Thyroid gland (tissue), 4 donors: ENCODE results near the gene AMACR. TPM values are rescaled to one million over a fixed set of nuclear protein-coding genes. Genes with fewer than 3 reads are reported as not detected.

Experiments
- DNase-seq, 2 donors: peaks; one replicate each; pipeline ENCODE4 v3.0.0-alpha.2; 2019
- H3K27ac ChIP-seq, 3 donors: fragments of 200-600 bp; sonication (generic); 1 replicate in 2 of 3; 2 replicates in 1 of 3; pipeline ENCODE4 v1.5.1; 2016 to 2019; ENCODE audit warnings: mild to moderate bottlenecking in 1 of 3, moderate library complexity in 1 of 3
- H3K27me3 ChIP-seq: fragments of 200-600 bp; sonication (generic); one replicate; pipeline ENCODE4 v1.5.1; 2019
- H3K36me3 ChIP-seq, 2 donors: fragments of 200-600 bp; sonication (generic); one replicate each; pipeline ENCODE4 v1.5.1; 2016 to 2019
- H3K4me1 ChIP-seq, 2 donors: fragments of 200-600 bp; sonication (generic); one replicate each; pipeline ENCODE4 v1.5.1; 2017 to 2019
- H3K4me3 ChIP-seq, 3 donors: fragments of 200-600 bp; sonication (generic); replicated peaks in 1 of 3; 1 replicate in 2 of 3; 2 replicates in 1 of 3; pipeline ENCODE4 v1.5.1; 2016; ENCODE audit warnings: mild to moderate bottlenecking in 1 of 3
- H3K9me3 ChIP-seq: fragments of 200-600 bp; sonication (generic); one replicate; pipeline ENCODE4 v1.5.1; 2017
- CTCF ChIP-seq, 6 experiments: fragments of 200-600 bp in 3 of 6; fragments of 450-650 bp in 3 of 6; sonication (generic) in 3 of 6; IDR thresholded peaks; one replicate each; pipeline ENCODE4 v1.5.1; 2016 to 2019; ENCODE audit warnings: antibody characterized with exemption in 6 of 6, mild to moderate bottlenecking in 2 of 6, inconsistent platforms in 1 of 6, moderate library complexity in 1 of 6
- POLR2A ChIP-seq, 2 donors: fragments of 450-650 bp; IDR thresholded peaks; one replicate each; pipeline ENCODE4 v1.6.1; 2017; ENCODE audit warnings: antibody characterized with exemption in 2 of 2, mild to moderate bottlenecking in 2 of 2, moderate library complexity in 1 of 2
- WGBS, 2 donors: methylation state at CpG; one replicate each; pipeline ENCODE4 v1.1.5; 2017; 5-methylcytosine and 5-hydroxymethylcytosine counted together
- intact Hi-C: fragments of 100-400 bp; cut with DNase I; formaldehyde crosslinking; loops from one replicate; pipeline ENCODE4 v1.15.1; 2023
- small RNA-seq: library from RNA; depleted of rRNA; stranded (forward); fragments of <200 nt; gene quantifications from one replicate; pipeline ENCODE3, GENCODE V24; 2016
- total RNA-seq, 4 donors: library from RNA; depleted of rRNA; stranded (reverse); fragments of >200 nt; gene quantifications; one replicate each; pipeline ENCODE4 v1.2.3, GENCODE V29; 2016

Gene AMACR
- total RNA-seq, 4 donors from 2014 or later, result 10.6 to 17.9 (median 13.5) TPM

GRCh38 chr5:33937017-33937706, 70.7 kb downstream of the AMACR start:
- no peak overlapping the region for H3K4me3 ChIP-seq
- no peak overlapping the region for H3K27ac ChIP-seq
- intact Hi-C loops, result loop anchor here (10.0 kb wide), 1 partner anchor 502 kb away; no protein-coding TSS in a partner anchor
- TF ChIP-seq POLR2A (IDR thresholded peaks at IDR 0.05) (no peak), CTCF (IDR thresholded peaks at IDR 0.05) (no peak)
- DNase-seq, result no peak
- no peaks in the 10 kb centered on the region for H3K36me3 ChIP-seq
- peaks cover 0 to 12% of the 10 kb centered on the region in 2 donors for H3K4me1 ChIP-seq
- no peaks in the 10 kb centered on the region for H3K9me3 ChIP-seq
- peaks cover 18% of the 10 kb centered on the region for H3K27me3 ChIP-seq
- 25 to 30% methylated on average over 10 to 34 of the region's 54 CpGs for WGBS, 2 donors

GRCh38 chr5:33936381-33937016, 71.4 kb downstream of the AMACR start, which contains the start of gene RXFP3:
RXFP3 (plus strand) TSS chr5:33936386; CDS start chr5:33936741, 355 bp downstream.
- Histone ChIP-seq H3K4me3 (no peak within 1 kb of the TSS), H3K9me3 (no peaks in the 10 kb centered on the region), H3K27me3 (peaks cover 18% of the 10 kb centered on the region), H3K4me1 (peaks cover 0 to 12% of the 10 kb centered on the region in 2 donors), H3K27ac (no peak within 1 kb of the TSS), H3K36me3 (no peaks in the 10 kb centered on the region)
- DNase-seq, result peak in 1 of 2 donors; percentile 1
- 4 to 7% methylated on average over 12 to 20 of the region's 45 CpGs for WGBS, 2 donors
- intact Hi-C loops, result loop anchor here (10.0 kb wide), 1 partner anchor 502 kb away; no protein-coding TSS in a partner anchor
- TF ChIP-seq CTCF (IDR thresholded peaks at IDR 0.05) (no peak), POLR2A (IDR thresholded peaks at IDR 0.05) (no peak)

Small RNAs within 50 kb of the gene (small RNA-seq; reads per million reads assigned to genes)
- not detected for gene AC139783.1

Other genes starting within 250 kb of the AMACR start
- 1 to 10 TPM; 1.3 to 5.8 (median 2.3) TPM for gene ADAMTS12, start 116.1 kb downstream of the AMACR start, total RNA-seq
- not detected for gene RXFP3, start 71.7 kb downstream of the AMACR start, total RNA-seq
- gene SLC45A2, start 23.4 kb downstream of the AMACR start, total RNA-seq, result not detected
- gene C1QTNF3, start 35.2 kb upstream of the AMACR start, total RNA-seq, result 10 to 100 TPM in 1 of 4 donors, 1 to 10 TPM in 3; 6.2 to 12.3 (median 8.8) TPM